Measurements from ENCODE around the gene CDC16.

The CDC16 gene

GRCh38 chr13:114288157-114288591, 53.5 kb downstream of the CDC16 start:
- TF ChIP-seq GATA2 (IDR thresholded peaks at IDR 0.05; ENCODE audit: low read depth, low read length) (no peak), GATA3 (IDR thresholded peaks at IDR 0.05; ENCODE audit: low read depth, low read length) (no peak)

GRCh38 chr13:114296448-114296847, 61.8 kb downstream of the CDC16 start:
- TF ChIP-seq GATA3 (IDR thresholded peaks at IDR 0.05; ENCODE audit: low read depth, low read length) (no peak), GATA2 (IDR thresholded peaks at IDR 0.05; ENCODE audit: low read depth, low read length) (no peak)

GRCh38 chr13:114296902-114297301, 62.2 kb downstream of the CDC16 start:
- TF ChIP-seq GATA3 (IDR thresholded peaks at IDR 0.05; ENCODE audit: low read depth, low read length) (no peak), GATA2 (IDR thresholded peaks at IDR 0.05; ENCODE audit: low read depth, low read length) (no peak)

GRCh38 chr13:114298866-114299265, 64.2 kb downstream of the CDC16 start:
- no peak for TF ChIP-seq GATA3 (IDR thresholded peaks at IDR 0.05; ENCODE audit: low read depth, low read length)
- TF ChIP-seq GATA2 (IDR thresholded peaks at IDR 0.05; ENCODE audit: low read depth, low read length): no peak

GRCh38 chr13:114299604-114300305, 65.1 kb downstream of the CDC16 start:
- no peak for TF ChIP-seq GATA3 (IDR thresholded peaks at IDR 0.05; ENCODE audit: low read depth, low read length)
- no peak for TF ChIP-seq GATA2 (IDR thresholded peaks at IDR 0.05; ENCODE audit: low read depth, low read length)

GRCh38 chr13:114303700-114304327, 69.1 kb downstream of the CDC16 start:
- TF ChIP-seq GATA3 (IDR thresholded peaks at IDR 0.05; ENCODE audit: low read depth, low read length) (no peak), GATA2 (IDR thresholded peaks at IDR 0.05; ENCODE audit: low read depth, low read length) (no peak)

- TF ChIP-seq GATA2 (IDR thresholded peaks at IDR 0.05; ENCODE audit: low read depth, low read length) (no peak), GATA3 (IDR thresholded peaks at IDR 0.05; ENCODE audit: low read depth, low read length) (no peak)
Observed at GRCh38 chr13:114304346-114305034, 69.8 kb downstream of the CDC16 start.

GRCh38 chr13:114309086-114309485, 74.4 kb downstream of the CDC16 start:
- TF ChIP-seq GATA2 (IDR thresholded peaks at IDR 0.05; ENCODE audit: low read depth, low read length) (no peak), GATA3 (IDR thresholded peaks at IDR 0.05; ENCODE audit: low read depth, low read length) (no peak)

GRCh38 chr13:114309806-114310410, 75.2 kb downstream of the CDC16 start:
- TF ChIP-seq GATA3 (IDR thresholded peaks at IDR 0.05; ENCODE audit: low read depth, low read length) (no peak), GATA2 (IDR thresholded peaks at IDR 0.05; ENCODE audit: low read depth, low read length) (no peak)

- no peak for TF ChIP-seq GATA2 (IDR thresholded peaks at IDR 0.05; ENCODE audit: low read depth, low read length)
- no peak for TF ChIP-seq GATA3 (IDR thresholded peaks at IDR 0.05; ENCODE audit: low read depth, low read length)
Observed at GRCh38 chr13:114310956-114311355, 76.3 kb downstream of the CDC16 start.

GRCh38 chr13:114311387-114311786, 76.7 kb downstream of the CDC16 start:
- no peak for TF ChIP-seq GATA3 (IDR thresholded peaks at IDR 0.05; ENCODE audit: low read depth, low read length)
- TF ChIP-seq GATA2 (IDR thresholded peaks at IDR 0.05; ENCODE audit: low read depth, low read length): no peak

- no peak for TF ChIP-seq GATA3 (IDR thresholded peaks at IDR 0.05; ENCODE audit: low read depth, low read length)
- no peak for TF ChIP-seq GATA2 (IDR thresholded peaks at IDR 0.05; ENCODE audit: low read depth, low read length)
Observed at GRCh38 chr13:114311908-114312307, 77.2 kb downstream of the CDC16 start.

GRCh38 chr13:114313061-114313860, 78.6 kb downstream of the CDC16 start:
- TF ChIP-seq GATA3 (IDR thresholded peaks at IDR 0.05; ENCODE audit: low read depth, low read length) (no peak), GATA2 (IDR thresholded peaks at IDR 0.05; ENCODE audit: low read depth, low read length) (no peak)

All from SH-SY5Y (cell line).